Activated CD4-positive, CD25-positive, alpha-beta regulatory T cell treated with anti-CD3 and anti-CD28 coated beads, Interleukin-2, amount 50 U/mL, for 16 hours (primary cell): ENCODE measurements around the gene TRMO.
"Not testable (repeated sequence)": the region's sequence is repeated elsewhere in the genome, so short reads cannot be mapped to it uniquely, and the experiment has no call there.

Source experiments
- DNase-seq: peaks from one replicate; pipeline ENCODE4 v3.0.0-alpha.2; 2020; ENCODE audit warnings: low read depth, low spot score

Gene TRMO, protein sequence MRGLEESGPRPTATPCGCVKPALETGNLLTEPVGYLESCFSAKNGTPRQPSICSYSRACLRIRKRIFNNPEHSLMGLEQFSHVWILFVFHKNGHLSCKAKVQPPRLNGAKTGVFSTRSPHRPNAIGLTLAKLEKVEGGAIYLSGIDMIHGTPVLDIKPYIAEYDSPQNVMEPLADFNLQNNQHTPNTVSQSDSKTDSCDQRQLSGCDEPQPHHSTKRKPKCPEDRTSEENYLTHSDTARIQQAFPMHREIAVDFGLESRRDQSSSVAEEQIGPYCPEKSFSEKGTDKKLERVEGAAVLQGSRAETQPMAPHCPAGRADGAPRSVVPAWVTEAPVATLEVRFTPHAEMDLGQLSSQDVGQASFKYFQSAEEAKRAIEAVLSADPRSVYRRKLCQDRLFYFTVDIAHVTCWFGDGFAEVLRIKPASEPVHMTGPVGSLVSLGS

DNA sequence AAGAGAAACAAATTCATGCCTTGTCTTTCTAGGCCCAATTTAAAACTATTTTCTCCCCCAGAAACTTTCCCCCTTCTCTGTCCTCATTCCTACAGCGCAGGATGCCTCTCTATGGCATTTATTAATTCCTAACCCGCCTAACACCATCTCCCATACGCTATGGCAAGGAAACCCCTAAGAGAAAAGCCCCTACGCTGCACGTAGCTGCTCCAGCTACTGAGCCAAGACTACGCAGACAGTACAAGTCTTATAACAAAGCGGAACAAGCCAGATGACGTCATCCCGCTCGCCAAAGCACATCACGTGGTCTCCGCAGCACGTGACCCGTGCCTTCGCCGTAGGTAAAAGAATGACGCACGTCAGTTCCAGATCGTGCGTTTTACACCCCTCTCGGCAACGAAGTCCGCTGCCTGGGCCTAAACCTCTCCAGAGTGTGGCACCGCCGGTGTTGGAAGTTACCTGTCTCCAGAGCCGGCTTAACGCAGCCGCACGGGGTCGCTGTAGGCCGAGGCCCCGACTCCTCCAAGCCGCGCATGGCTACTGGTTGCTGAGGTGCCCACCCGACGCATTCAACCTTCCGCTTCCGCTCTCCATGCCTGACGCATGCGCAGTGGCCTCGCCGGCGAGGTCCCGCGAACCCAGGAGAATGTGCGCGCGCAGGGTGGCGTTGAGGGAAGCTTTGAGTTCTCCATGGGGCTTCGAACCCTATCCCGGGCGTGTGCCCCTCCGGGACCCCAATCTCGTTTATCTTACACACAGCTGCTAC is at the start of gene TRMO:
Gene TRMO, minus strand, starts transcription at position 542 of the 766 bp plus-strand sequence. Its CDS starts 7 bp downstream, at position 535.
- DNase-seq = peak; percentile 98

DNA sequence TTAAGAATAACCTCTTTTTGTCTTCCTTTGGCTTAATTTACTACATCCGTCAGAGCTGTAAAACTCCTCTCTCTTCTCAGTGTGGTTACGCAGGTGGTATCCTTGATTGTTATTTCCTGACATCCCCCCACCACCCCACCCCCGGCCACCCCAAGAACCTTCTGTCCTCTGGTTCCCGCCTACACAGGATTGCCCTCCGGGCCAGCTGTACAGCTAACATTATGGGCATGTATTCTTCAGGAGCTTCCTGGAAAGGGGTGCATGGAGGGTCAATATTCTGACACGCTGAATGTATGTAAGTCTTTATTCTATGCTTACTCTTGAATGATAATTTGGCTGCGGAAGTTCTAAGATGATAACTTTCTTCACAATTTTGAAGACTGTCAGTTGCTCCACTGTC is 47.9 kb upstream of the TRMO start:
- no peak for DNase-seq

DNA sequence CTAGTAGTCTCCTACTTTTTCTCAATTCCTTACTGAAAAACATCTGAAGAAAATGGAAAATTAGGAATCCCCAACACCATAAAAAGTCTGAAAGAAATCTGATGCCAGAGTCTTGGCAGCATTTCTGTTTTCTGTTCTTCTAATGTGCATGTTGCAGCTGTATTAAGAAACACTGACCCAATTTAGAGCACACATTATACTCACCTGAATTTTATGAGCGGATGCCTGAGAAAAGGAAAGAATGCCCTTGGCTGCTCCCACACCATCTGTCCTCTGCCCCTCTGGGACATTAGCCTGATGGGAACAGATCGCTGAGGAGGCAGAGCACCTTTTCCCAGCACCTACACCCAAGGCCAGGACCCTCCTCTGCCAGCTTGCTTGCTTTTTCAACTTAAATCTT is 46.7 kb upstream of the TRMO start:
- no peak for DNase-seq

DNA sequence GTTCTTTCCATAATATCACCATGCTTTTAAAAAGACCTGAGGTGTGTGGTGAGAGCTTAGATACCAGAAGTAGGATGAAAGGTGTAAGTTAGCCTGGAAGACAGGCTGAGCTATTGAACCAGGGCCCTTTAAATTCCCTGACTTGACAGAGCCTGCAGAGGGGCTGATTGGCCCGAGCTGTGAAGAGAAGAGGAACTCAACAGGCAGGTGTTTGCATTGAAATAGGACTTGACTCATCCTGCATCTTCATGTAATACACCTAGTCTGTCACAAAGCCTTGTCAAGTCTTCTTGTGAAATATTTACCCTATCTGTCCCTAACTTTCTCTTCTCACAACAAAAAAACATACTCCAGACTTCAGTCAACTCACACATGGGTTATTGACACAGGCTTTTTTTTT is 44.2 kb upstream of the TRMO start:
- DNase-seq = no peak

DNA sequence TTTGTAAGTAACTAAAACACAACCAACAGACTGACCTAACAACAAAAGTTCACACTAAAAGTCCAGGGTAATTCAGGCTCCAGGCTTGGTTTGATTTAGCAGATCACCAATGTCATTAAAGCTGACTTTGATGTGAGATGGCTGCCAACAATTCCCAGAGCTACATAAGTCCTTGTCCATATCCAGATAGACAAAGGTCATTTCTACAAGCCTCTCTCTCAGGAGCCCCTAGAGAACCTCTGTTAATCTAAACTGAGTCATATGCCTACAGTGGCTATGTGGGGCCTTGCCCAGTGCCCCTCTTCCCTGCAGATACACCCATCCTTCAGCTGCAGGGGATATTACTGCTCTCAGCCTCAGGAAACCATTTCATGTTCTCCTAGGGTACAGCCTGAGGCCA is 42.6 kb upstream of the TRMO start:
- DNase-seq = no peak

DNA sequence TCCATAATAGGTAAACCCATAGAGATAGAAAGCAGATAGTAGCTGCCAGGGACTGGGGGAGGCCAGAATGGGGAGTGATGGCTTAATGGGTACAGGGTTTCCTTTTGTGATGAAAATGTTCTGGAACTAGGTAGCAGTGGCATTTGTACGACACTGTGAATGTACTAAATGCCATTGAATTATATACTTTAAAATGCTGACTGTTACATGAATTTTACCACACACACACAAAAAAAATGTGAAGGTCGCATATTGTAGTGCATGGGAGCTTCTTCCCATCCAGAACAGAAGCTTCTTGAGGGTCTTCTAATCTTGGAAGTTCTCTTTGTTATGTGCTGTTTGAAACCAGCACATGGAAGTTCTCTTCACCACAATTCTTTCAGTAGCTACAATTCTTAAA is 40.9 kb upstream of the TRMO start:
- no peak for DNase-seq

DNA sequence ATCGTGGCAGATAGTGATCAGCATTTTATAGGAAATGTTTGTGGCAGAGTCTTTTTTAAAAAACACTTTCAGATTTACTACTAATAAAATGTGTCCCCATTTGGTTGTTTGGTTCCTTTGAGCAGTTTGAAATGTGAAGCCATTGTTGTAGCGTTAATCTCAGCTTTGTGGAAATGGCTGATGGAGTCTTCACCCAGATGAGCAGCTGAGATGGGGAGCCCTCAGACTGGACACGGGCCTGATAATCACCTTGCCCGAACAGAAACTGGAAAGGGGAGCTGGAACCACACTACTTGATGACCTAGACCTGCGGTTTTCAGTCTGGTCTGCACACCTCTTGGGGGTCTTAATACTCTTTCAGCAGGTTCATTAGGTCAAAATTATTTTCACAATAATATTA is 40.3 kb upstream of the TRMO start:
- DNase-seq = no peak

DNA sequence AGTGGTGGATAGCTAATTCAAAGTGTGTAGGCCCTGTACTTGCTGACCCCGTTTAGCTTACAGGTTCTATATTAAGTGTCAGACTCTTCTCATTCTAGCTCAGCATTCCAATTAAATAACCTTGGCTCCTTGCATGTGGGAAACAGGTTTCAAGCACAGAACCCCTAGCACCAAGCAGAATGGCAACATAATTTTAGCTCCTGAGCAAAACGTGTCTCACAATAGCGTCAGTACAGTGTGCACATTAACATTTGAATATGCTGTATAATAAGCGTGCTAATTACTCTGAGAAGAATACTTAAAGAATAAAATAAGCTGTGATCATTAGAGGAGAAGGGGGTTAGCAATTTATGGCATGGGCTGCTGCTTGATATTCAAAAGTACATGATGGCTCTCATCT is 39.8 kb upstream of the TRMO start:
- DNase-seq = no peak

DNA sequence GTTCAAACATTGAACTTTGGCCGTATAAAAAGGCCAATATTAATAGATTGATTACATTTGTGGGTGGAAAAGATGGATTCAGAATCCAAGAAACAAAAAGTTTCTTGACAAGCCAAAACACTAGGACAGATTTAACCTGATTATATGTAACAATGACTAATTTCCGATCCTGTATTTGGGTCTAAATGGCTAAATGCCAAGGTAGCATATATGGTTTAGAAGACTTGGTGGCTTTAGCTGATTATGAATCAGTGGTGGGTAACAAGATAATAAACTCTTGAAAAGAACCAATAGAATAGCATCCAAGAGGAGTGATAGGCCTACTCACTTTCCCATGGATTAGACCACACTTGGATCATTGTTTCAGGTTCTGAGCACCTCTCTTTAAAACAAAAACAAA is 39.1 kb upstream of the TRMO start:
- DNase-seq = no peak

DNA sequence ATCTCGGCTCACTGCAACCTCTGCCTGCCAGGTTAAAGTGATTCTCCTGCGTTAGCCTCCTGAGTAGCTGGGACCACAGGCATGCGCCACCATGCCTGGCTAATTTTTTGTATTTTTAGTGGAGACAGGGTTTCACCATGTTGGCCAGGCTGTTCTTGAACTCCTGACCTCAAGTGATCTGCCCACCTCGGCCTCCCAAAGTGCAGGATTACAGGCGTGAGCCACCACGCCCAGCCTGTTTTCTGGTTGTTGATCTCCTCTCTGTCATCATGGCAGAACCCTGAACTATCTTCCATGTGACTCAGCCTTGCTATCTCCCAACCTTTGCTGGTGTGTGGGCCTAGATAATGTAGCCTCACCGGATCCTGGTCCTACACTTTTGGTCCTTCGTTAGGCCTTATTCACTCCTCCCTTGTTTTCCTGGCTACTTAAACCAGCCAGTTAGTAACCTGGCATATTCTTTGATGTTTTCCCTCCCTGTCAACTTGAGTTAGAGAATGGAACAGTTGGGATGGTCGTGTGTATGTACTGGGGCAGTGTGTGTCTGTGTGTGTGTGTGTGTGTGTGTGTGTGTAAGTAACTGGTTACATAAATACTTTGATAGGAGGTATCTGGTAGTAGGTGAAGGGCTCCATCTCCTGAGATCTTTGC is 38.5 kb upstream of the TRMO start:
- not testable (repeated sequence) for DNase-seq

DNA sequence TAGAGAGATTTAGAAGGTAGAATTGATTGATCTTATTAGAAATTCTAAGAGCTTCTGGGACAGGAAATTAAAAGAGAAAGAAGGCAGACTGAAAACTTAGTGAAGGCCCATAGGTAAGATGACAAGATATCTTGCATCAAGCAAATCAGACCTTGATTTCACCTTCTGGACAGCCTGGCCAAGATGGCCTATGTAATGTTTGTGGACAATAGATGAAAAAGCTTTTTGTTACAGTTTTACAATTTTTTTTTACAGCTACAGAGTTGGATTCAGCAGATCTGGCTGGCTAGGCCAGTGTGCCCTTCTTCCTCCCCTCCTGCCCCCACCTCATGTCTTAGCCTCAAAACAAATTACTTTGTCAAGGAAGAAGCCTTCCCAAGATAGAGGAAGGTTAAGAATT is 37.3 kb upstream of the TRMO start:
- DNase-seq = no peak

DNA sequence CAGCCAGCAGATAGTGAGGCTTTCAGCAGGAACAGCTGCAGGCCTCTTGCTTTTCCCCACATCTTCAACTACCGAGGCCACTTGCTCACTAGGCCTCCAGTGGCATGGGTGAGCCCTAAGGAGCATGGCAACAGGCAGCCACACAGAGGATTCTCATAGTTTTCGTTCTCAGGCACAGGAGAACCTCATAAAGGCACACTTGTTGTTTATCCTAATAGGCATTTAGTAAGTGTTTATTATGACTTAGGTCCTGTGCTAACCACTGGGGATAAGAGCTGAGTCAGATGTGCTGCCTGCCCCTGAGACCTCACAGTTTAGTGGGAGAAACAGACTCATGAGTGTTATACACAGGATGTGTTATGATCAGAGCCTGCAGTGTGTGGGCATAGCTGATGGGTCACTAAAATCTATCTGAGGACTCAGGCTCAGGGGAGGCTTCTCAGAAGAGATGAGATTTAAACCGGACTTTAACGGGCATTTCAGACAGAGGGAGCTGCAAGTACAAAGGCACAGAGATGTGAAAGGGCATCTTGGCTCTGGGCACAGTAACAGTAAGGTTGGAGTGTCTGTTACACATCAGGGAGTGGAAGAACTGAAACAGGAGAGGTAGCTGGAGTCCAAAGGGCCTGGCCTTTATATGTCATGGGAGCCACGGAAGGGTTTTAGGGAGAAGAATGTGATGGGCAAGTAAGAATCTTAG is 36.7 kb upstream of the TRMO start:
- DNase-seq = no peak

DNA sequence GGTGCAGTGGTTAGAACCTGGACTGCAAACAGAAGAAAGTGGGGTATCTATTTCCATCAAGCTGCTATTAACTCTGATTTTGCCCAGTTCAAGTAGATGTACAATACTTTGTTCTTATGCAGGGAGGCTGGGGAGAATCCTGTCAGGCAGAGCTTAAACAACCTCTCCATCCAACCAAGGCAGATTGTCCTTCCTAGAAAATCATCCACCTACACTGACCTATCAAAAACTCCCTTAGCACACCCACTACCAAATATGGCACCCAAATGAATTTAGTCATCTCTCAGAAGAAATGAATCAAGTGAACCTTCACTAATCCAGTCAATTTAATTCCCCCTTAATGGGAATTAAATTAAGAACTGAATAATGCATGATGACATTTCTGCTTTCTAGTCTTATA is 34.0 kb upstream of the TRMO start:
- no peak for DNase-seq

DNA sequence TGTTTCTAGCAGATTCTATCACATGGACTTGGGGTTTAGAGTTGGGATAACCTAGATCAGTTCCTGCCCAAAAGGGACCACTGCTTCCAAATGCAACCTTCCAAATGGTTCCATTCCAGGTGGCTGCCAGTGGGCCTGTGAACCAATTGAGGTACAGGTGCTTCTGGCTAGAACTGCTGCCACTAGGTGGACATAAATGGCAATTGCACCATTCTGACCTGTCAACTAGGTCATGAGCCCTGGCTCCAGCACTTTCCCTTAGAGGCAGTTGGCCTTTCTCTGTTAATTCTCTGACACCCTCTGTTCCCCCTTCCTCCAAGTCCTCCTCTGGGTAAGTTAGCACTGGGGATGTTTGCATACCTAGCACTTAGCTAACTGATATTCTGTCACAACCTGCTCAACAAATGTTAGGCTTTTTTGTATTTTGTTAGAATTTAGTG is 32.3 kb upstream of the TRMO start:
- DNase-seq = peak; percentile 6

DNA sequence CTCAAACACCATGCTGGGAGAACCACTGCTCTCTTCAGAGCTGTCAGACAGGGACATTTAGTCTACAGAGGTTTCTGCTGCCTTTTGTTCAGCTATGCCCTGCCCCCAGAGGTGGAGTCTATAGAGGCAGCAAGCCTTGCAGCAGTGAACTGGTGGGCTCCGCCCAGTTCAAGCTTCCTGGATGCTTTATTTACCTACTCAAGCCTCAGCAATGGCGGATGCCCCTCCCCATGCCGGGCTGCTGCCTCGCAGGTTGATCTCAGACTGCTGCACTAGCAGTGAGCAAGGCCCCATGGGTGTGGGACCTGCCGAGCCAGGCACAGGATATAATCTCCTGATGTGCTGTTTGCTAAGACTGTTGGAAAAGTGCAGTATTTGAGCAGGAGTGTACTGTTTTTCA is 28.6 kb upstream of the TRMO start:
- DNase-seq = not testable (repeated sequence)

DNA sequence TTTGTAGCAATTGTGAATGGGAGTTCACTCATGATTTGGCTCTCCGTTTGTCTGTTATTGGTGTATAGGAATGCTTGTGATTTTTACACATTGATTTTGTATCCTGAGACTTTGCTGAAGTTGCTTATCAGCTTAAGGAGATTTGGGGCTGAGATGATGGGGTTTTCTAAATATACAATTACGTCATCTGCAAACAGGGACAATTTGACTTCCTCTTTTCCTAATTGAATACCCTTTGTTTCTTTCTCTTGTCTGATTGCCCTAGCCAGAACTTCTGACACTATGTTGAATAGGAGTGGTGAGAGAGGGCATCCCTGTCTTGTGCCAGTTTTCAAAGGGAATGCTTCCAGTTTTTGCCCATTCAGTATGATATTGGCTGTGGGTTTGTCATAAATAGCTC is 24.8 kb upstream of the TRMO start:
- not testable (repeated sequence) for DNase-seq

DNA sequence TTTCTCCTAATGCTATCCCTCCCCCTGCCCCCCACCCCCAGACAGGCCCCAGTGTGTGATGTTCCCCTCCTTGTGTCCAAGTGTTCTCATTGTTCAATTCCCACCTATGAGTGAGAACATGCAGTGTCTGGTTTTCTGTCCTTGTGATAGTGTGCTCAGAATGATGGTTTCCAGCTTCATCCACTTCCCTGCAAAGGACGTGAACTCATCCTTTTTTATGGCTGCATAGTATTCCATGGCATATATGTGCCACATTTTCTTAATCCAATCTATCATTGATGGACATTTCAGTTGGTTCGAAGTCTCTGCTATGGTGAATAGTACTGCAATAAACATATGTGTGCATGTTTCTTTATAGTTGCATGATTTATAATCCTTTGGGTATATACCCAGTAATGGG is 23.2 kb upstream of the TRMO start:
- DNase-seq = not testable (repeated sequence)

DNA sequence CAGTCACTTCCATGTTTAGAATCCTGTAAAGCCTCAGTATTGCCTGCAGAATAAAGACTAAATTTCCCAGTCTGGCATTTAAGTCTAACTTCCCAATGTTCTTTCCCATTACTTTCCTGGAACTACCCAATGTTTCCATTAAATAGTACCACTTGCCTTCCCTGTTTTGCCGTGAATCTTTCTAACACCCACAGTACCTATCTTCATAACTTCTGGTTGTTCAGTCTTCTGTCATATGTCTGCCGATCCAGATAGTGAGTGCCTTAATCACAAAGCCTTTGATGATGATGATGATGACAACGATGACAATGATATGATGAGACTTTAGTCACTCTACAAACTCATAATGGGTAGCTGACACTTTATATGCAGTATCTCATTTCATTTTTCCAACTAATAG is 22.3 kb upstream of the TRMO start:
- no peak for DNase-seq

DNA sequence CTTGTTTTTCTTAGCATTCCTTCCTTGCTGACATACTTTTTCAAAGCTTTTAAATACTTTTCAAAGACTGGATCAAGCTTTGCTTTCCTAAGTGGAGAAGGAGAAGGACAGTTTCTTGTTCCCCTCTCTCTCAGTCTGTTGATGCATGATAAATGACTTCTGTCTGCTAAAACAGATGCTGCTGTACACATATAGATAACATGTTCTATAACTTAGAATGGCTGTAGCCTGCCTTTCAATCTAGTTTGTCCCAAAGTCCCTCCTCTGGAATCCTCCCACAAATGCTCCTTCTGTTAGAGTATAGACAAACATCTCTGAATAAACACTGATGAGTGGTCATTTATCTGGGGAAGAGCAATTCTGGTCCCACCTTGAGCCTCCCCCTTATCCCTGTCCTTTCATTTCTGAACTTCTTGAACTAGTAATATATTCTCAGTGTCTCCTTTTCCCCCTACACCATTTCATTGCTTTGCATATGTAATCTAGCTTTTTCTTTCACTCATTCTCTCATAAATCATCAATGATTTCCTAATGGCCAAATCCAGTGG is 21.1 kb upstream of the TRMO start:
- DNase-seq = no peak

DNA sequence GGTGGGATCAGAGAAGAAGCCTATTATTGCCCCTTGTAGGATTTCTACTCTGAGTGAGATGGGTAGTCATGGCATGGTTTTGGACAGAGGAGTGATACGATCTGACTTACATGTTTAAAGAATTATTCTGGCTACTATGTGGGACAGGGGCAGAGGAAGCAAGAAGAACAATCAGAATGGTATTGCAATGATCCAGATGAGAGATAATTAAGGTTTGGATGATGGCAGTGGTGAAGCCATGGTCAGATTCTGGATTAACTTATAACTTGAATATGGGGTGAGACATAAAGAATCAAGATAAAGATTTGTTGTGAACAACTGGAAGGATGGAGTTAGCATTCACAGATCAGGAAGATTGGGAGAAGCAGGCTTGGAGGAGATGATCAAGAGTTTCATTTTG is 19.0 kb upstream of the TRMO start:
- no peak for DNase-seq

DNA sequence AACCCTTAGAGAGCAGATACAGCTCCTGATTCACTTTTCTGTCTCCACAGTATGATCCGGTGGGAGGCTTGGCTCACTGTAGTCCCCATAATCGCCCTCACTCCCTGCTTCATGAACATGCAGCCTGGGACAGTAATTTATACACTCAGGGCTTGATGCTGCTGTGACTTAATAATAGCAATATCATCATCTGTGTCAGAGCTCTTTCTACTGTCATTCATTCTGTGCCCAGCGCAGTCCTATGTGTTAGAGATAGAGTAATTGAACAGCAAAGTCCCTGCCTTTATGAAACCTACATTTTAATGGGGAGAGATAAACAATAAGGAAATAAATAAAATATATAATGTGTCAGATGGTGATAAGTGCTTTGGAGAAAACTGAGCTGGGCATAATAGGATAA is 18.4 kb upstream of the TRMO start:
- DNase-seq = no peak

DNA sequence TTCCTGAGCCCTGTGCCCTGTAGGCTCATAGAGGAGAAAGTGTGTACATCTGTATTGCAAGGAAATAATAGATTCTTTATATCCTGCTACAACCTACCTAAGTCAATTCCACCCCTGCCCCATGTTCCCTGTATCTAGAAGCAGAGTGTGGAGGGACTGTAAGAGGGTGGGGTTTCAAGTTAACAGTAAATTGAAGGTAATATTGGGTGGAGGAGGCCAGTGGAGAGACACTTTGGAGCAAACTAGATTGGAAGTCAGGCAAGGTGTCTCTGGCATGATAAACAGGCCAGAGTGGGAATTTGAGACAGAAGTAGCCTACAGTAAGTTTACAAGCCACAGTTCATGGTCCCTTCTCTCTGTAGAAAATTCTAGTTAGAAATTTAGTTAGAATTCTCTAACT is 17.9 kb upstream of the TRMO start:
- DNase-seq = no peak
